NCI-H2196 (cell line): ENCODE measurements around the gene B4GAT1.
A peak's percentile ranks its signal among the peaks of the same experiment; 100 is the strongest.
"Not testable (repeated sequence)": the region's sequence is repeated elsewhere in the genome, so short reads cannot be mapped to it uniquely, and the experiment has no call there.

Experiments
- DNase-seq: peaks from one replicate; lab custom pipeline; 2025; ENCODE audit not compliant: unreplicated experiment; lab: John Stamatoyannopoulos, UW

B4GAT1 gene

GRCh38 chr11:66326261-66327111, 20.9 kb downstream of the B4GAT1 start:
- DNase-seq = no peak

- DNase-seq = no peak
These were observed 22.2 kb downstream of the B4GAT1 start for GRCh38 chr11:66325263-66325671.

- DNase-seq = no peak
These were observed 22.8 kb downstream of the B4GAT1 start for GRCh38 chr11:66324664-66325063.

- DNase-seq = no peak
These were observed 23.7 kb downstream of the B4GAT1 start for GRCh38 chr11:66323684-66324083.

- no peak for DNase-seq
These were observed 24.5 kb downstream of the B4GAT1 start for GRCh38 chr11:66322732-66323427.

- DNase-seq = no peak
These were observed 25.8 kb downstream of the B4GAT1 start for GRCh38 chr11:66321606-66322005.

GRCh38 chr11:66320748-66321147, 26.7 kb downstream of the B4GAT1 start:
- DNase-seq = not testable (repeated sequence)

GRCh38 chr11:66320289-66320688, 27.1 kb downstream of the B4GAT1 start:
- not testable (repeated sequence) for DNase-seq

GRCh38 chr11:66318600-66318970, 28.8 kb downstream of the B4GAT1 start:
- no peak for DNase-seq

GRCh38 chr11:66317723-66318599, 29.5 kb downstream of the B4GAT1 start:
- no peak for DNase-seq

- DNase-seq = no peak
These were observed 30.1 kb downstream of the B4GAT1 start for GRCh38 chr11:66317322-66317722.

- no peak for DNase-seq
These were observed 30.6 kb downstream of the B4GAT1 start, which contains the start of gene CD248 for GRCh38 chr11:66316849-66317251. Gene CD248, minus strand, starts transcription at chr11:66317044. Its CDS starts 17 bp downstream, at chr11:66317027.

- DNase-seq = no peak
These were observed 31.3 kb downstream of the B4GAT1 start for GRCh38 chr11:66315921-66316811.

- DNase-seq = no peak
These were observed 31.9 kb downstream of the B4GAT1 start for GRCh38 chr11:66315498-66315885.

GRCh38 chr11:66314561-66315497, 32.6 kb downstream of the B4GAT1 start:
- no peak for DNase-seq

GRCh38 chr11:66314186-66314501, 33.3 kb downstream of the B4GAT1 start:
- no peak for DNase-seq

- no peak for DNase-seq
These were observed 33.9 kb downstream of the B4GAT1 start for GRCh38 chr11:66313321-66314185.

GRCh38 chr11:66312549-66313320, 34.7 kb downstream of the B4GAT1 start:
- DNase-seq = peak; percentile 97
